Smooth muscle cell of the brain vasculature (primary cell): ENCODE results near the gene SOSTDC1.

Experiments
- DNase-seq: peaks from one replicate; pipeline ENCODE4 v3.0.0-alpha.2; 2012; ENCODE audit warnings: low read depth, low spot score

SOSTDC1 gene

GRCh38 chr7:16419859-16420258, 45.7 kb downstream of the SOSTDC1 start:
- DNase-seq = no peak

GRCh38 chr7:16419126-16419525, 46.4 kb downstream of the SOSTDC1 start:
- DNase-seq = no peak

- DNase-seq = no peak
These were observed 47.6 kb downstream of the SOSTDC1 start for GRCh38 chr7:16417906-16418305.

- DNase-seq = no peak
These were observed 49.0 kb downstream of the SOSTDC1 start for GRCh38 chr7:16416289-16417282.

- no peak for DNase-seq
These were observed 53.0 kb downstream of the SOSTDC1 start for GRCh38 chr7:16412274-16413254.
